ENCODE data around the gene ISL2.

Gene ISL2

GRCh38 chr15:76380249-76380648, 43.7 kb downstream of the ISL2 start:
- no peak for DNase-seq

- no peak for DNase-seq
Observed at GRCh38 chr15:76381366-76381765, 44.8 kb downstream of the ISL2 start.

GRCh38 chr15:76382987-76383728, 46.6 kb downstream of the ISL2 start:
- DNase-seq, result peak; percentile 21

GRCh38 chr15:76384409-76384808, 47.8 kb downstream of the ISL2 start:
- DNase-seq, result no peak

- no peak for DNase-seq
Observed at GRCh38 chr15:76386178-76386577, 49.6 kb downstream of the ISL2 start.

- no peak for DNase-seq
Observed at GRCh38 chr15:76386926-76387325, 50.4 kb downstream of the ISL2 start.

- DNase-seq, result no peak
Observed at GRCh38 chr15:76390571-76390970, 54.0 kb downstream of the ISL2 start.

GRCh38 chr15:76391309-76391708, 54.7 kb downstream of the ISL2 start:
- DNase-seq, result no peak

GRCh38 chr15:76391847-76392246, 55.3 kb downstream of the ISL2 start:
- no peak for DNase-seq
